HS-27A (cell line): ENCODE data around the gene SRGAP2C.
"Not testable (repeated sequence)": the region's sequence is repeated elsewhere in the genome, so short reads cannot be mapped to it uniquely, and the experiment has no call there.

Source experiments
- DNase-seq: peaks from one replicate; pipeline ENCODE4 v3.0.0-alpha.2; 2012; ENCODE audit warnings: low read depth, missing footprints

SRGAP2C gene

GRCh38 chr1:121279548-121279898 is 94.7 kb downstream of the SRGAP2C start:
- not testable (repeated sequence) for DNase-seq

- DNase-seq, result not testable (repeated sequence)
These were observed 96.0 kb downstream of the SRGAP2C start for GRCh38 chr1:121280699-121281317.

GRCh38 chr1:121281480-121281879 is 96.7 kb downstream of the SRGAP2C start:
- not testable (repeated sequence) for DNase-seq

GRCh38 chr1:121283587-121284180 is 98.9 kb downstream of the SRGAP2C start:
- not testable (repeated sequence) for DNase-seq

GRCh38 chr1:121292590-121292989 is 107.8 kb downstream of the SRGAP2C start:
- not testable (repeated sequence) for DNase-seq

GRCh38 chr1:121293263-121294204 is 108.8 kb downstream of the SRGAP2C start:
- DNase-seq, result not testable (repeated sequence)

- DNase-seq, result not testable (repeated sequence)
These were observed 109.4 kb downstream of the SRGAP2C start for GRCh38 chr1:121294205-121294570.

GRCh38 chr1:121296563-121296962 is 111.8 kb downstream of the SRGAP2C start:
- not testable (repeated sequence) for DNase-seq

- DNase-seq, result not testable (repeated sequence)
These were observed 113.8 kb downstream of the SRGAP2C start for GRCh38 chr1:121298529-121298928.

- DNase-seq, result not testable (repeated sequence)
These were observed 114.9 kb downstream of the SRGAP2C start for GRCh38 chr1:121299514-121300149.

GRCh38 chr1:121301876-121302275 is 117.1 kb downstream of the SRGAP2C start:
- not testable (repeated sequence) for DNase-seq

- DNase-seq, result not testable (repeated sequence)
These were observed 123.0 kb downstream of the SRGAP2C start for GRCh38 chr1:121307759-121308158.

GRCh38 chr1:121315509-121315908 is 130.7 kb downstream of the SRGAP2C start:
- not testable (repeated sequence) for DNase-seq

- not testable (repeated sequence) for DNase-seq
These were observed 131.3 kb downstream of the SRGAP2C start for GRCh38 chr1:121316081-121316480.

GRCh38 chr1:121317491-121318468 is 133.0 kb downstream of the SRGAP2C start:
- DNase-seq, result not testable (repeated sequence)

GRCh38 chr1:121318687-121319086 is 133.9 kb downstream of the SRGAP2C start:
- DNase-seq, result not testable (repeated sequence)

GRCh38 chr1:121321660-121322059 is 136.9 kb downstream of the SRGAP2C start:
- DNase-seq, result not testable (repeated sequence)

- DNase-seq, result not testable (repeated sequence)
These were observed 140.0 kb downstream of the SRGAP2C start for GRCh38 chr1:121324726-121325125.

GRCh38 chr1:121332141-121332540 is 147.4 kb downstream of the SRGAP2C start:
- not testable (repeated sequence) for DNase-seq

GRCh38 chr1:121332599-121333562 is 148.1 kb downstream of the SRGAP2C start:
- DNase-seq, result not testable (repeated sequence)
